ENCODE results near the gene RWDD2A. TPM values are rescaled to one million over a fixed set of nuclear protein-coding genes. Genes with fewer than 3 reads are reported as not detected.

The RWDD2A gene
- total RNA-seq, 1 experiment from 2014 or later: 1.3 TPM

DNA sequence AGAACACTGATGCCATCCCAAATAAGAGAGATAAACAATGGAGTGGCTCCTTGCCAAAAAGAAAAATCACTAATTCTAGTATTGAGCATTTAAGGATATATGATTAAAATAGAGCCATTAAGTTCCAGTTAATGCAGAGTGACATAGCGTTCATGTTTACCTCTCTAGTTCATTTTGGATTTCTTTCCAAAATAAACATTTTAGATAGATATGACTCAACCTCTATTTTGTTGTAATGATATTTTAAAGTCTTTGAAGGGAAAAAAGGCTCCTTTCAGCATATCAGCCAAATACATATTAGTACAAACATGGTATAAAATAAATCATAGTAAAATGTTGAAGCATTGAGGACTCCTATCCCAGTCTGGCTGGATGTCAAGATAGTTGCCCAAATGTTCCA is 33.4 kb downstream of the RWDD2A start:
- ChIA-PET CTCF (no interaction called here), POLR2A (ENCODE audit: unreplicated experiment) (no interaction called here)
- Histone ChIP-seq H3K9me3 (ENCODE audit: low read length) (no peaks in the 10 kb centered on the region), H3K79me2 (ENCODE audit: low read length) (no peaks in the 10 kb centered on the region), H3K4me2 (ENCODE audit: low read length) (no peak overlapping the region), H3K27ac (ENCODE audit: low read length) (no peak overlapping the region), H3F3A (ENCODE audit: low read length, unreplicated experiment) (no peaks in the 10 kb centered on the region), H3K27me3 (ENCODE audit: low read length) (no peaks in the 10 kb centered on the region), H3K36me3 (ENCODE audit: low read depth, low read length) (peaks cover 3% of the 10 kb centered on the region), H2AFZ (ENCODE audit: low read length) (no peak overlapping the region), H3K9me2 (replicated peaks; ENCODE audit: low read length) (no peaks in the 10 kb centered on the region), H4K20me1 (ENCODE audit: low read length) (no peaks in the 10 kb centered on the region), H3K9ac (ENCODE audit: low read length) (no peak overlapping the region), H3K4me3 (ENCODE audit: low read length) (no peak overlapping the region), H3K4me1 (ENCODE audit: insufficient read depth, low read length) (peaks cover 4% of the 10 kb centered on the region)
- BruUV-seq (replicated peaks): no TSS peak
- DNase-seq (peak; percentile 7), ATAC-seq (peak; percentile 82)
- TF ChIP-seq EZH2 (IDR thresholded peaks at IDR 0.05; ENCODE audit: low read length, unreplicated experiment): no peak
- TF ChIP-seq, protein P1, sequence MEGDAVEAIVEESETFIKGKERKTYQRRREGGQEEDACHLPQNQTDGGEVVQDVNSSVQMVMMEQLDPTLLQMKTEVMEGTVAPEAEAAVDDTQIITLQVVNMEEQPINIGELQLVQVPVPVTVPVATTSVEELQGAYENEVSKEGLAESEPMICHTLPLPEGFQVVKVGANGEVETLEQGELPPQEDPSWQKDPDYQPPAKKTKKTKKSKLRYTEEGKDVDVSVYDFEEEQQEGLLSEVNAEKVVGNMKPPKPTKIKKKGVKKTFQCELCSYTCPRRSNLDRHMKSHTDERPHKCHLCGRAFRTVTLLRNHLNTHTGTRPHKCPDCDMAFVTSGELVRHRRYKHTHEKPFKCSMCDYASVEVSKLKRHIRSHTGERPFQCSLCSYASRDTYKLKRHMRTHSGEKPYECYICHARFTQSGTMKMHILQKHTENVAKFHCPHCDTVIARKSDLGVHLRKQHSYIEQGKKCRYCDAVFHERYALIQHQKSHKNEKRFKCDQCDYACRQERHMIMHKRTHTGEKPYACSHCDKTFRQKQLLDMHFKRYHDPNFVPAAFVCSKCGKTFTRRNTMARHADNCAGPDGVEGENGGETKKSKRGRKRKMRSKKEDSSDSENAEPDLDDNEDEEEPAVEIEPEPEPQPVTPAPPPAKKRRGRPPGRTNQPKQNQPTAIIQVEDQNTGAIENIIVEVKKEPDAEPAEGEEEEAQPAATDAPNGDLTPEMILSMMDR (conservative IDR thresholded peaks at IDR 0.05; ENCODE audit: low read depth, low read length): no peak
- TF ChIP-seq EZH2phosphoT487 (IDR thresholded peaks at IDR 0.05; ENCODE audit: borderline replicate concordance, low read length): no peak
- intact Hi-C loops (cut with micrococcal nuclease): loop anchor here (1.0 kb wide), 1 partner anchor 289 kb away; no protein-coding TSS in a partner anchor

DNA sequence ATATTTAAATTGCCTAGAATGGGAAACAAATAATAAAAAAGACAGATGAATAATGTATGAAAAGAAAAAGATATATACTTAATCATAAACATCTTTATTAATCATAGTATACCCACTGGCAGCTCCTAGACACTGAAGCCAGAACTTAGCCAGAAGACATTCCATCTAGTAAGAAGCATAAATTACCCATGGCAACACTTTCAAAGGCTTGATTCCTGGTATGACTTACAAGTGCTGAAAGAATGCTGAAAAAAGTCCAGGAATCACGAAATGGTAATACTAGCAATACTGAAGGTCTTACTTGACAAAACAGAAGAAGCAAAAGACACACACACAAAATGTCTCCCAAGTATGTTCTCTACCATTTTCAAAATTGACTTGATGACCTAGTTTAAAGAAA is 38.0 kb downstream of the RWDD2A start:
- Histone ChIP-seq H3K36me3 (ENCODE audit: low read depth, low read length) (no peaks in the 10 kb centered on the region; the same call in 1 of the 2 replicates), H4K20me1 (ENCODE audit: low read length) (no peaks in the 10 kb centered on the region), H3K9me2 (replicated peaks; ENCODE audit: low read length) (no peaks in the 10 kb centered on the region), H3K4me3 (ENCODE audit: low read length) (no peak overlapping the region), H3K4me2 (ENCODE audit: low read length) (no peak overlapping the region), H3K9me3 (ENCODE audit: low read length) (no peaks in the 10 kb centered on the region), H3F3A (ENCODE audit: low read length, unreplicated experiment) (no peaks in the 10 kb centered on the region), H3K27ac (ENCODE audit: low read length) (no peak overlapping the region), H3K9ac (ENCODE audit: low read length) (no peak overlapping the region), H3K4me1 (ENCODE audit: insufficient read depth, low read length) (peaks cover 4% of the 10 kb centered on the region), H2AFZ (ENCODE audit: low read length) (no peak overlapping the region), H3K79me2 (ENCODE audit: low read length) (no peaks in the 10 kb centered on the region), H3K27me3 (ENCODE audit: low read length) (no peaks in the 10 kb centered on the region)
- DNase-seq (no peak), ATAC-seq (no peak)
- intact Hi-C loops (cut with micrococcal nuclease): no loop called here
- BruUV-seq (replicated peaks): no TSS peak
- POLR2A ChIA-PET (ENCODE audit: unreplicated experiment): no interaction called here
- CTCF ChIA-PET: no interaction called here
- TF ChIP-seq, protein P1 (conservative IDR thresholded peaks at IDR 0.05; ENCODE audit: low read depth, low read length): no peak
- no peak for TF ChIP-seq EZH2phosphoT487 (IDR thresholded peaks at IDR 0.05; ENCODE audit: borderline replicate concordance, low read length)

DNA sequence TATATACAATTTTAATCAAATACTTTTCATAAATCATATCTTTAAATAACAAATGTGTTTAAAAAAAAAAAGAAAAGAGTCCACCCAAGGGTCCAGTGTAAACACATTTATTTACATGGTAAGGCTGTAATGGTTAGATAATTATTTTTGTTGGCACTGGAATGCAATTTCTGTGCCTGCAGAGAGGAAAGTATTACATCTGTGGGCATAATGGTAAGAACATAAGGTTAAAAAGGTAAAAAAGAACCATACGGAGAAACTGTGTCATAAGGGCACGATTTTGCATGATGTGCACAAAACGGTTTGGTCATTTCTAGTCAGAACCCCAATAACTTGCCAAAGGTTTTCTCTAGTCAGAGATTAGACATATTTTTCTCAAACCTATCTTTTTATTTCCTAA is 54.3 kb downstream of the RWDD2A start:
- ATAC-seq: no peak
- Histone ChIP-seq H4K20me1 (ENCODE audit: low read length) (no peaks in the 10 kb centered on the region), H3K4me1 (ENCODE audit: insufficient read depth, low read length) (peaks cover 3% of the 10 kb centered on the region), H3K36me3 (ENCODE audit: low read depth, low read length) (peaks cover 7% of the 10 kb centered on the region; the same call in 1 of the 2 replicates), H3K79me2 (ENCODE audit: low read length) (no peaks in the 10 kb centered on the region), H3K4me3 (ENCODE audit: low read length) (no peak overlapping the region), H2AFZ (ENCODE audit: low read length) (no peak overlapping the region), H3K27ac (ENCODE audit: low read length) (no peak overlapping the region), H3K9ac (ENCODE audit: low read length) (no peak overlapping the region), H3K4me2 (ENCODE audit: low read length) (no peak overlapping the region), H3F3A (ENCODE audit: low read length, unreplicated experiment) (no peaks in the 10 kb centered on the region), H3K9me2 (replicated peaks; ENCODE audit: low read length) (no peaks in the 10 kb centered on the region), H3K9me3 (ENCODE audit: low read length) (no peaks in the 10 kb centered on the region), H3K27me3 (ENCODE audit: low read length) (no peaks in the 10 kb centered on the region)
- no peak for DNase-seq
- intact Hi-C loops (cut with micrococcal nuclease): no loop called here
- ChIA-PET CTCF (no interaction called here), POLR2A (ENCODE audit: unreplicated experiment) (no interaction called here)
- BruUV-seq (replicated peaks): no TSS peak
- no peak for TF ChIP-seq EZH2phosphoT487 (IDR thresholded peaks at IDR 0.05; ENCODE audit: borderline replicate concordance, low read length)
- TF ChIP-seq, protein P1 (conservative IDR thresholded peaks at IDR 0.05; ENCODE audit: low read depth, low read length): no peak
- no peak for TF ChIP-seq EZH2 (IDR thresholded peaks at IDR 0.05; ENCODE audit: low read length, unreplicated experiment)

Other genes starting within 250 kb of the RWDD2A start
- gene UBE3D, start 127.5 kb upstream of the RWDD2A start, total RNA-seq (2014; rRNA removed): 5.0 and 7.0 TPM in 2 replicates
- 5.5 and 7.5 TPM in 2 replicates for gene DOP1A, start 125.7 kb upstream of the RWDD2A start, total RNA-seq (2014; rRNA removed)
- gene PGM3, start 92 bp upstream of the RWDD2A start, total RNA-seq (2014; rRNA removed): 17.0 and 25.2 TPM in 2 replicates
- gene ME1, start 237.7 kb downstream of the RWDD2A start, total RNA-seq (2014; rRNA removed): 22.3 and 28.0 TPM in 2 replicates

All from PC-3 (cell line).